Measurements from ENCODE around the gene TMEM50B.
"Not testable (repeated sequence)": the region's sequence is repeated elsewhere in the genome, so short reads cannot be mapped to it uniquely, and the experiment has no call there.

The TMEM50B gene

GRCh38 chr21:33458861-33459260 is 20.9 kb downstream of the TMEM50B start:
- H3K36me3 Mint-ChIP-seq = peaks cover 7% of the 10 kb centered on the region
- no peaks in the 10 kb centered on the region for H3K27me3 Mint-ChIP-seq
- H3K9me3 Mint-ChIP-seq = no peaks in the 10 kb centered on the region
- no peaks in the 10 kb centered on the region for H3K4me1 Mint-ChIP-seq
- no peak overlapping the region for H3K4me3 Mint-ChIP-seq
- DNase-seq = no peak
- H3K27ac Mint-ChIP-seq = no peak overlapping the region
- CTCF ChIA-PET = no interaction called here

GRCh38 chr21:33455686-33456446 is 23.9 kb downstream of the TMEM50B start:
- DNase-seq = no peak
- Mint-ChIP-seq H3K27ac (no peak overlapping the region), H3K27me3 (no peaks in the 10 kb centered on the region), H3K4me3 (no peak overlapping the region), H3K36me3 (peaks cover 15% of the 10 kb centered on the region), H3K9me3 (no peaks in the 10 kb centered on the region), H3K4me1 (no peaks in the 10 kb centered on the region)
- CTCF ChIA-PET = interaction anchor here (1.0 kb wide), 2 partner anchors 10 to 95 kb away, joined by 3 to 4 read pairs; no protein-coding TSS in a partner anchor

- no peak for DNase-seq
- no peaks in the 10 kb centered on the region for H3K4me1 Mint-ChIP-seq
- no peak overlapping the region for H3K4me3 Mint-ChIP-seq
- no peaks in the 10 kb centered on the region for H3K27me3 Mint-ChIP-seq
- no peak overlapping the region for H3K27ac Mint-ChIP-seq
- H3K36me3 Mint-ChIP-seq = peaks cover 12% of the 10 kb centered on the region
- H3K9me3 Mint-ChIP-seq = no peaks in the 10 kb centered on the region
- CTCF ChIA-PET = interaction anchor here (0.7 kb wide), 1 partner anchor 254 kb away, joined by 3 read pairs; no protein-coding TSS in a partner anchor
These were observed 27.4 kb downstream of the TMEM50B start for GRCh38 chr21:33452362-33452761.

GRCh38 chr21:33451634-33452071 is 28.1 kb downstream of the TMEM50B start:
- H3K4me1 Mint-ChIP-seq = no peaks in the 10 kb centered on the region
- CTCF ChIA-PET = no interaction called here
- H3K27ac Mint-ChIP-seq = no peak overlapping the region
- H3K27me3 Mint-ChIP-seq = no peaks in the 10 kb centered on the region
- H3K9me3 Mint-ChIP-seq = no peaks in the 10 kb centered on the region
- no peak for DNase-seq
- no peak overlapping the region for H3K4me3 Mint-ChIP-seq
- H3K36me3 Mint-ChIP-seq = peaks cover 12% of the 10 kb centered on the region

GRCh38 chr21:33449616-33450015 is 30.2 kb downstream of the TMEM50B start:
- CTCF ChIA-PET = interaction anchor here (0.6 to 1.0 kb wide), 2 partner anchors 103 to 253 kb away, joined by 3 read pairs; no protein-coding TSS in a partner anchor

GRCh38 chr21:33446620-33447019 is 33.2 kb downstream of the TMEM50B start:
- not testable (repeated sequence) for H3K4me3 Mint-ChIP-seq, H3K27me3 Mint-ChIP-seq, H3K27ac Mint-ChIP-seq, H3K36me3 Mint-ChIP-seq, H3K9me3 Mint-ChIP-seq, H3K4me1 Mint-ChIP-seq, DNase-seq
- CTCF ChIA-PET = interaction anchor here (0.7 to 2.9 kb wide), 7 partner anchors 10 to 321 kb away, joined by 3 to 11 read pairs (median 3); partner anchors contain the start of gene IFNAR1

More at GRCh38 chr21:33449616-33450015, 30.2 kb downstream of the TMEM50B start:
- H3K4me1 Mint-ChIP-seq = peaks cover 4% of the 10 kb centered on the region
- no peak overlapping the region for H3K4me3 Mint-ChIP-seq
- H3K36me3 Mint-ChIP-seq = peaks cover 14% of the 10 kb centered on the region
- no peak for DNase-seq
- H3K9me3 Mint-ChIP-seq = no peaks in the 10 kb centered on the region
- no peaks in the 10 kb centered on the region for H3K27me3 Mint-ChIP-seq
- no peak overlapping the region for H3K27ac Mint-ChIP-seq

- Mint-ChIP-seq H3K4me1 (peaks cover 8% of the 10 kb centered on the region), H3K9me3 (no peaks in the 10 kb centered on the region), H3K27ac (no peak overlapping the region), H3K36me3 (peaks cover 8% of the 10 kb centered on the region), H3K27me3 (no peaks in the 10 kb centered on the region), H3K4me3 (no peak overlapping the region)
- DNase-seq = no peak
- CTCF ChIA-PET = interaction anchor here (0.6 to 2.9 kb wide), 25 partner anchors 10 to 504 kb away, joined by 3 to 35 read pairs (median 5); partner anchors contain the start of gene IFNAR1
These were observed 35.3 kb downstream of the TMEM50B start for GRCh38 chr21:33444499-33444898.

- CTCF ChIA-PET = interaction anchor here (2.9 kb wide), 1 partner anchor 246 kb away, joined by 9 read pairs; no protein-coding TSS in a partner anchor
- H3K27ac Mint-ChIP-seq = no peak overlapping the region
- H3K4me1 Mint-ChIP-seq = peaks cover 8% of the 10 kb centered on the region
- H3K27me3 Mint-ChIP-seq = no peaks in the 10 kb centered on the region
- peaks cover 10% of the 10 kb centered on the region for H3K36me3 Mint-ChIP-seq
- no peaks in the 10 kb centered on the region for H3K9me3 Mint-ChIP-seq
- DNase-seq = no peak
- no peak overlapping the region for H3K4me3 Mint-ChIP-seq
These were observed 36.6 kb downstream of the TMEM50B start for GRCh38 chr21:33443194-33443593.

GRCh38 chr21:33441489-33442477 is 38.0 kb downstream of the TMEM50B start:
- Mint-ChIP-seq H3K27ac (no peak overlapping the region), H3K4me1 (peaks cover 8% of the 10 kb centered on the region), H3K9me3 (no peaks in the 10 kb centered on the region), H3K36me3 (peaks cover 15% of the 10 kb centered on the region), H3K27me3 (no peaks in the 10 kb centered on the region), H3K4me3 (no peak overlapping the region)
- CTCF ChIA-PET = interaction anchor here (0.7 to 2.9 kb wide), 4 partner anchors 238 to 245 kb away, joined by 3 to 9 read pairs (median 4); no protein-coding TSS in a partner anchor
- DNase-seq = no peak

GRCh38 chr21:33437140-33437539 is 42.6 kb downstream of the TMEM50B start:
- Mint-ChIP-seq H3K4me3 (no peak overlapping the region), H3K27me3 (no peaks in the 10 kb centered on the region), H3K36me3 (peaks cover 34% of the 10 kb centered on the region), H3K9me3 (no peaks in the 10 kb centered on the region), H3K27ac (no peak overlapping the region), H3K4me1 (peaks cover 35% of the 10 kb centered on the region)
- DNase-seq = no peak
- CTCF ChIA-PET = interaction anchor here (1.6 to 1.7 kb wide), 2 partner anchors 237 to 240 kb away, joined by 5 to 6 read pairs; no protein-coding TSS in a partner anchor

- Mint-ChIP-seq H3K36me3 (peaks cover 50% of the 10 kb centered on the region), H3K27me3 (no peaks in the 10 kb centered on the region)
These were observed 44.9 kb downstream of the TMEM50B start for GRCh38 chr21:33434770-33435360.

GRCh38 chr21:33433425-33434114 is 46.2 kb downstream of the TMEM50B start:
- CTCF ChIA-PET = interaction anchor here (1.8 to 2.1 kb wide), 3 partner anchors 11 to 72 kb away, joined by 4 to 7 read pairs (median 6); no protein-coding TSS in a partner anchor
- no peak overlapping the region for H3K4me3 Mint-ChIP-seq
- H3K36me3 Mint-ChIP-seq = peaks cover 54% of the 10 kb centered on the region
- no peak for DNase-seq
- H3K27ac Mint-ChIP-seq = peak overlapping the region; percentile 78
- H3K9me3 Mint-ChIP-seq = no peaks in the 10 kb centered on the region
- peaks cover 31% of the 10 kb centered on the region for H3K4me1 Mint-ChIP-seq
- no peaks in the 10 kb centered on the region for H3K27me3 Mint-ChIP-seq

More at GRCh38 chr21:33434770-33435360, 44.9 kb downstream of the TMEM50B start:
- Mint-ChIP-seq H3K4me3 (peak overlapping the region; percentile 3), H3K4me1 (peaks cover 31% of the 10 kb centered on the region), H3K27ac (peak overlapping the region; percentile 78), H3K9me3 (no peaks in the 10 kb centered on the region)
- peak; percentile 44 for DNase-seq
- CTCF ChIA-PET = interaction anchor here (0.6 to 2.1 kb wide), 7 partner anchors 10 to 114 kb away, joined by 3 to 7 read pairs (median 4); no protein-coding TSS in a partner anchor

GRCh38 chr21:33433001-33433400 is 46.8 kb downstream of the TMEM50B start:
- H3K27me3 Mint-ChIP-seq = no peaks in the 10 kb centered on the region
- DNase-seq = no peak
- peaks cover 53% of the 10 kb centered on the region for H3K36me3 Mint-ChIP-seq
- H3K4me3 Mint-ChIP-seq = no peak overlapping the region
- peak overlapping the region; percentile 78 for H3K27ac Mint-ChIP-seq
- CTCF ChIA-PET = interaction anchor here (0.9 kb wide), 1 partner anchor 493 kb away, joined by 3 read pairs; no protein-coding TSS in a partner anchor
- no peaks in the 10 kb centered on the region for H3K9me3 Mint-ChIP-seq
- H3K4me1 Mint-ChIP-seq = peaks cover 31% of the 10 kb centered on the region
